UCSD-AML1 (cell line): ENCODE results near the gene OVCA2.
A peak's percentile ranks its signal among the peaks of the same experiment; 100 is the strongest.

Experiments used
- DNase-seq: peaks from one replicate; lab custom pipeline; 2025; ENCODE audit not compliant: unreplicated experiment; lab: John Stamatoyannopoulos, UW

The OVCA2 gene

DNA sequence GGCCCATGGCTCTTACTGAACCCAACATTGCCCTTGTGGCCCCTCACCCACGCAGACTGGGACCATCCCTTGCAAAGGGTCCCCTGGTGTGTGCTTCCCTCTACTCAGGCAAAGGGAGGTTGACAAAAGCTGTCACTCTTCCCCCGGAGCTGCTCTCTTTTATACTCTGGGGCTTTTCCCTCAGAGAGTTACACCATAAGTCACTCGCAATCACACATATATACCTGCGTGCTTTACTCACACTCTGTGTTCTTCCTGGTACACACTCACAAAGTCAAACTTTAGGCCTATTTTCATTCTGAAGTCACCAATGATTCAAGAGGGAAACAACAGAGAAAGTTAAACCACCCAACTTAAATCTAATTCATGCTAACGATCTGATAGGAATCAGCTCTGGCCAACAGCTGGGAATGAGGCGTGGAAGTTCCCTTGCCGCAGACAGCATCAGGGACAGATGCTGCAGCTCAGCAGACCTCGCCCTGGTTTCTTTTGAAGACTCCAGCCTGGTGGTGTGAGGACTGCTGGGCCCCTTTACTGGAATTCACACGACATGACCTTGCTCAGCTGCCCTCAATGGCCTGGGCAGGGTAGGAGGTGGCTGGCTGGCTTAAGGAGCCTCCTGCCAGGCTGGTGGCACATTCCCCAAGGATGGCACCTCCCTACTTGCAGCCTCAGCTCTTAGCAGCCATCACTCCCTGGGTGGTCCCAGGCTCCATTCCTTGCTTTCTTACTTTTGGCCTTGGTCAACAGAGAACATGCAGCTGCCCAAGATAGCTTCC, 40.4 kb downstream of the OVCA2 start:
- DNase-seq, result no peak

DNA sequence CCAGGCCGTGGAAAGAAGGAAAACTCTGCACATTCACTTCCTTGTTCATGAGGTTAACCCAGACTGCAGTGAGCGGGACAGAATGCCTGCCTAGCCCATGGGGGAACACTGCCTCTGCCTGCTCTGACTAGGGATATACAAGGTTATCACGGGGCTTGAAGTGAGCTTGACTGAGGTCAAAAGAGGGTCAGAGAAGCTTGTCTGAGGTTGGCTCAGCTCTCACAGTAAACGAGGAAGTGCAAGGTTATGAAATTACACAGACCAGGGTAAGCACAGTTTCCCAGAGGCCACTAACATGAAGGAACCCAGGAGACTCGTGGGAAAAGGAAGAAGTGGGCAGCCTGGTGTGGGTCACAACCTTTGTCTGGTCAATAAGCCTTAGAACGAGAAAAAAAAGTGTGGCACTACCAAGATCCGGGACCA, 41.8 kb downstream of the OVCA2 start:
- peak; percentile 50 for DNase-seq

DNA sequence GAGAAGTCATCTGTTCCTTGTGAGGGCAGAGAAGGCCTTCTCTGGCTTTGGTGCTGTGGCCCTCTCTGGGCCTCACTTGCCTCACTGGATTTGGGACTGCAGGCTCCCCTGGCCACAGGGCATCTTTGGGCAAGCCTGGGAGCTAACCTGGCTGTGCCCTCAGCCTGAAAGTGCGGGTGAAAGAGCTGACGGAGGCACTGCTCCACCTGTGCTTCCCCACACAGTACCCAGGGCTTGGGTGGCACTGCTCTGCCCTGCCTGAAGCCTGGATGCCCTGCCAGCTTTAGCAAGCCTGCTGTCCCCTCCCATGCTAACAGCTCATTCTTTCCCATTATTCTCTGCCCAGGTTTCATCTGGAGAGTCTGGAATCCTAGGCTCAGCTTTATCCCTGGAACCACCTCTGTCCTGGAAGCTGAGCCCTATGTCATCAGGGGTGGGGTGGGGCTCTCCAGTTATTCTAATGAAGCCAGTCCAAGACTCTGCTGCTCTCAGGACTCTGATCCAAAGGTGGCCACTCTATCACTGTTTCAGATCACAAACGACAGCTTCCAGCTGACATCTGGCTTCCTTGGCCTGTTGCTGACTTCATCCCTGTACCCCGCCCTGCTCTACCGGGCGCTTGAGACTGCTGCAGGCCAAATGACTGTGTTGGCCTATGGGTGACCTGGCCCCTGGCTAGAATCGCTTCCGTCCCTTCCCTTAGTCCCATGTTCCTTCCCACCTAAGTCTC, 42.4 kb downstream of the OVCA2 start:
- DNase-seq, result no peak

DNA sequence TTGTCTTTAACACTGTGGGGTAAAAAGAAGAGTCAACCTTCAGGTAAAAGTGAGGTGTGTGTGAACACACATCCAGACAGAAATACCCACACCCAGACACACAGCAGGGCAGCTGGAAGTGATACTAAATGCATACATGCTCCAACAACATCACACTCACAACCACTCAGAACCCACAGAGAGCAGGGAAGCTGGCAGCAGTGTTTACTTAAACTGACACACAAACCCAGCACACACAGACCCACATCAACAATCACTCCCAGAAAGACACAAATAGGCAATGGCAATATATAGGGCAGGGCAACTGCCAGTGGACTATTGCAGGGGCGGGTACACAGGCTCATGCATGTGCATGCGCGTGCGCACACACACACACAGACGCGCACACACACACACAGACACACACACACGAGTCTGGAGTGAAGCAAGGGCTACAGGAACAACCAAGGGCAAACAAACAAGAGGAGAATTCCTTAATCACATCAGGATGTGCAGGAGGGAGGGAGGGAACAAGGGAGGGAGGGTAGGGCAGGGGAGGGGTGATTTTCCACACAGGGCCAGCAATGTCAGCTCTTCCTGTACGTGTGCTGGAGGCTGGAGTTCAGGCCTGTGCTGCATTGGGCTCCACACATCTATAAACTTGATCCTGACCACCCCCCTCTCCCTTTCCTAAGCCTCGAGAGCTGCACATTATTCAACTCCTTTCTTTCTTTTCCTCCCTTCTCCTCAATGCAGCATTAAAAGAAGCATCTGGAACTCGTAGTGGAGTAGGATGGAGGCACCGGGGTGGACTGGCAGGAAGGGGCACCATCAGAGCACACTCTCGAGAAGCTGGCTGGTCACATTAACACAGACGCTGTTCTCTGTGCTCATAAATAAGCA, 43.2 kb downstream of the OVCA2 start:
- DNase-seq, result no peak

DNA sequence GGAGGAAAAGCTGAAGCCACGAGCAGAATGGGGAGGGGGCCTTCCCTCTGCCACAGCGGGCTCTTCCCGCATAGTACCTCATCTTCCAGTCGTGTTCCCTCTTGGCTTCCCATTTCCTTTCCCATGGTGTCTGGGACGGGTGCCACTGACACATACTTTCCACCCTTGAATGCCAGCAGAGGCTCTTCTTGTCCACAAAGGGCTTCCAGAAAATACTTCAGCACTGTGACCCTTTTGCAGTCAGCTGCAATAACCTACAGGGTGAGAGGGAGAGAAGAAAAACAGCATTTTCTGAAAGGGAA, 43.8 kb downstream of the OVCA2 start:
- DNase-seq, result no peak

DNA sequence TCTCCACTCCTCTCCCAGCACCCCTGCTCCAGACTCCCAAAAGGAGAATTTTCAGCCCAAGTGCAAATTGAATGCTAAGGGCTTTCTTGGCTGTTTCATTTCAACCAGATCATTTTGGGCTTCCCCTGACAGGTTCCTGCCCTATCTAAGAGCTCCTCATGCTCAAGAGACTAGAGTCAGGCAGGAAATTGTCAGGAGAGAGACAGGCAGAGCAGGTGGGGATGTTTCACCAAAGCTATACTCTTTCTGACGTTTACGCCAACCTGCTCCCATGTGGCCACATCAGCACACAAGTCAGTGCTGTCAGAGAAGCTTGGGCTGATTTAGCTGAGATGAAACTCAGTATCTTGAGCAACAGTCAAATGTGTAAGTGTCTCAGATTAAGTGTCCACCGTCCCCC, 44.5 kb downstream of the OVCA2 start:
- DNase-seq, result no peak

DNA sequence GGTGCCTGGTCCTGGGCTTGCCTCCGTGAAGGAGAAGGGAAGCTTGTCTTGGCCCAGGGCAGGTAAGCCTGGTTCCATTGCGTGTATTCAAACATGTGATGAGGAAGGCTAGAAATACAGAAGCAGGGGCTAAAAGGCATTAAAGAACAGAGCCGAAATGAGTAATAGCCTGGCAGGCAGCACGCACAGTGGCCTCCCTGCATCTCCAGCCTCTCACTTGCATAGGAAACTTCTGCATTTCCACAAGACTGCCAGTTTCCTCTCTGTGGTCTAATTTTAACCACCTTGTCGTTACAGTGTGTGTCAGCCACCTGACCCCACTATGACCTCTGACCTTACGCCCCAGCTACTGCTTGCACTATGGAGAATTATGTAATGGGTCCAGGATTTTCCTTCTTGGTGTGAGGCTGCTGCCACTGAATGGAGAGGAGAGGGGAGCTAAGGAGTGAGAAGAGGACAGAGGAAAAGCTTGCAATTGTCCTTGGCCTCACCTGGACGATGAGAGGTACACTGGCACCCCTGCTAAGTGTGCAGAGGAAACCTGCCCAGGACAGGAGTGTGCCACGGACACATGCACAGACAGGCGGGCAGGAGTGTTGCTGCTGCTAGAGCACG, 45.9 kb downstream of the OVCA2 start:
- peak; percentile 74 for DNase-seq

DNA sequence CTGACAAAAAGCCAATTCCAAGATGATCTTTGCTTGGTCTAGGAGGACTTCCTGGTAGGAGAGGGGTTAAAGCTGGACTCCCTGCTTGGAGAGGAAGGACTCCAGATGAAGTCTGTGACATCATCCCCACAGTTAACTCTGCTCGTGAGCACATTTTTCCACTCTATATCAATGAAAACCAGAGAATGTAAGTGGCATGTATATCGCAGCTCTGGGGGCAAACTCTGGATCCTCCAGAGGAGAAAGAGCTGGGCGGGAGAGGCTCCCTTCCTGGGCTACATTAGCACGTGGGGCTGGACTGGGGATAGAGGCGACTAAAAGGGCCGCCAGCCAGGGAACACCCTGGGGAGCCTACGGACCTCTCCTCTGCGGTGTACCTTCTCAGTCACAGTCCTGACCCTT, 47.2 kb downstream of the OVCA2 start:
- DNase-seq, result no peak

DNA sequence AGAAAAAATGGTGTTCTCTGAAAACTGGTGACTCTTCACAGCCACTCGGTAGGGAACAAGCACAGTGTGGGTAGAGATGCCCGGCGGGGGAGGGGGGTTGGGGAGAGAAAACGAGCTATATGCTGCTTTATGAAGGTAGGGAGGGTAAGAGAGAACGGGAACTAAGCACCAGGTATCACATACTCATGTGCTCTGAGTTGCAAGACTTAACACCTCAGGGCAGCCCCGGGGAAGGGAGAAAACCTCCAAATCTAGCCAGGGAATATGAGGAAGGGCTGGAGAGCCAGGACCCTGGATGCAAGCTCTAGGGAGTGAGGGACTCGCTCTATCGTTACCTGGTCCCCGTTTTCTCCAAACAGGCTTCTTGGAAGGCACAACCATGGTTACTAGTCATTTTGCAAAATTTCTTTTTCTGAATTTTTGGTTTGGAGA, 48.4 kb downstream of the OVCA2 start:
- no peak for DNase-seq

DNA sequence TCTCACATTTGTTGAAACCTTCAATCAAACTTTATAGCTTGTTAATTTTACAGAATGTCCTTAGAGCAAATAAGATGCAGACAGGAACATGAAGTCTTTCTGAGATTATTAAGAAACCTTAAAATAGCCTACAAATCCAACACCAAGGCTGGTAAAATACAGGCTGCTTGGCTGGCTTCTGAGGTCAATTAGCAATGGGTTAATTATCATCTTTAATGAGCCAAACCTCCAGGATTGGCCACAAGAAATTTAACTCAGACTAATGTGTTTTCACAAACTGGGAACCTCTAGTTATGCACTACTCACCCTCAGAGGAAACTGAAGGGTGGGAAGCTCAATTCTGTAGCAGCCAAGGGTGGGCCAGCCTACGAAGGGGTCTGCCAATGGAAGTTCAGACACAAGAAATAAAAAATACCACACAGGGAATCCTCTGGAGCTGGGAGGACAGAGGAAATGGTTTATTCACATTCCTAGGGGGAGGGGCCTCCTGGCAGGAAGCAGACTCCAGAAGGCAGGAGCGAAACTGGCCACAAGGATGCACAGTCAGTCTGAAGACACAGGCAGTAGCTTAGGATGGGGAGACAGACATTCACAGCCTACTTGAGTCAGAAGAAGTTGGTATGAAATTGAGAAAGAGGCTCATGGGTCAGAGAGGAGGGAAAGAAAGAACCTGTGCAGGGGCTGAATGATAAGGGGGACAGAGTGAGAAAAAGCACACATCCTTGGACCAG, 49.1 kb downstream of the OVCA2 start:
- peak; percentile 30 for DNase-seq

DNA sequence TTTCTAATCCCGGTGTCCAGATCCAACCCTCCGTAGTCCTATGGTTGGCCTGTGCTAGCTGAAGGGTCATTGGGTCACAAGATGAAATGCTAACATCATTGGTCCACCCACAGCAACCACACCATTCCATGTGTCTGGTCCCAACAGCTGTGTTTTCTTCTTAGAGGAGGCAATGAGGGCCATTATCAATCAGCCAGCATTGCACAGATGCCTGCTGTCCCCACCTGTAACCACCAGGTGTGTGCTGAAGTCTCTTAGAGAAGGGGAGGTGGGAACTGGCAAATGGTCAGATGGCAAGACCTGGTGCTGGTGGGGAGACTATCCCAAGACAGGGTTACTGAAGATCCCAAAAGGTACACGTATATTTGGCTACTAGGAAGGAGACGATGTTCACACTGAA, 50.4 kb downstream of the OVCA2 start:
- no peak for DNase-seq
